ENCODE data around the gene VSX2. TPM values are rescaled to one million over a fixed set of nuclear protein-coding genes. Genes with fewer than 3 reads are reported as not detected.

The VSX2 gene
- total and polyA plus RNA-seq, 2 of the 13 experiments (the other 11 are each of a cell fraction or from before 2014, with no cell fraction given) = 0.05 TPM; not detected in 1

- peak; percentile 89 for TF ChIP-seq TFE3 (CRISPR knock-in tag; IDR thresholded peaks at IDR 0.05)
- no peak for TF ChIP-seq SKI (IDR thresholded peaks at IDR 0.05; ENCODE audit: partially characterized antibody)
- TF ChIP-seq ZNF496 (CRISPR knock-in tag; IDR thresholded peaks at IDR 0.05; ENCODE audit: insufficient replicate concordance) = no peak
- peak; percentile 64; the same call in 1 of the 2 replicates for TF ChIP-seq HNF4G (IDR thresholded peaks at IDR 0.05; ENCODE audit: borderline replicate concordance, low read depth, low read length)
- TF ChIP-seq HNF4G (CRISPR knock-in tag; IDR thresholded peaks at IDR 0.05; ENCODE audit: borderline replicate concordance, low read depth) = peak; percentile 77; the same call in 1 of the 2 replicates
- TF ChIP-seq ZNF414 (CRISPR knock-in tag; IDR thresholded peaks at IDR 0.05) = peak; percentile 45; the same call in 1 of the 2 replicates
- peak; percentile 56; the same call in 1 of the 2 replicates for TF ChIP-seq ZNF563 (CRISPR knock-in tag; IDR thresholded peaks at IDR 0.05)
- peak; percentile 72; the same call in 1 of the 2 replicates for TF ChIP-seq ZNF605 (CRISPR knock-in tag; IDR thresholded peaks at IDR 0.05)
- no peak for TF ChIP-seq NR3C1 (CRISPR knock-in tag; IDR thresholded peaks at IDR 0.05)
- TF ChIP-seq HNF4A (CRISPR knock-in tag; IDR thresholded peaks at IDR 0.05) = peak; percentile 90
- TF ChIP-seq NFIB (CRISPR knock-in tag; IDR thresholded peaks at IDR 0.05; ENCODE audit: borderline replicate concordance) = no peak
- peak; percentile 73 for TF ChIP-seq IKZF5 (CRISPR knock-in tag; IDR thresholded peaks at IDR 0.05)
- TF ChIP-seq ZNF281 (CRISPR knock-in tag; IDR thresholded peaks at IDR 0.05; ENCODE audit: borderline replicate concordance) = no peak
- TF ChIP-seq MEF2D (CRISPR knock-in tag; IDR thresholded peaks at IDR 0.05) = peak; percentile 80
- TF ChIP-seq ZNF607 (CRISPR knock-in tag; IDR thresholded peaks at IDR 0.05; ENCODE audit: borderline replicate concordance) = peak; percentile 76; the same call in 1 of the 2 replicates
- TF ChIP-seq KMT2B (CRISPR knock-in tag; IDR thresholded peaks at IDR 0.05) = 0 out of 2 replicates have a peak, but pooled peaks have one; percentile 27
- TF ChIP-seq ZNF331 (CRISPR knock-in tag; IDR thresholded peaks at IDR 0.05) = peak; percentile 62
- no peak for TF ChIP-seq RFX5 (IDR thresholded peaks at IDR 0.05; ENCODE audit: low read depth, low read length)
- TF ChIP-seq ZNF180 (CRISPR knock-in tag; IDR thresholded peaks at IDR 0.05; ENCODE audit: borderline replicate concordance, low read depth) = no peak
- no peak for TF ChIP-seq MAZ (IDR thresholded peaks at IDR 0.05; ENCODE audit: borderline replicate concordance, low read depth, low read length)
- TF ChIP-seq MAZ (CRISPR knock-in tag; IDR thresholded peaks at IDR 0.05; ENCODE audit: low read depth) = peak; percentile 48; the same call in 1 of the 2 replicates
- no peak for TF ChIP-seq SOX6 (IDR thresholded peaks at IDR 0.05)
- peak; percentile 51 for TF ChIP-seq SOX6 (CRISPR knock-in tag; IDR thresholded peaks at IDR 0.05)
These were observed 56.8 kb downstream of the VSX2 start (continued) for GRCh38 chr14:74296037-74296467.

Measured in HepG2 (cell line).